ENCODE results near the gene STYX. TPM values are rescaled to one million over a fixed set of nuclear protein-coding genes. Genes with fewer than 3 reads are reported as not detected.

STYX gene
- total RNA-seq: 10 to 100 TPM; 13.3 to 14.1 TPM

- intact Hi-C loops (cut with micrococcal nuclease): loop anchor here (1.0 to 5.0 kb wide), 6 partner anchors 12 to 883 kb away; partner anchors contain the start of genes ERO1A, GNPNAT1, GPR137C and PSMC6
- DNase-seq: peak; percentile 98
- peaks cover 35% of the 10 kb centered on the region for H3K36me3 Mint-ChIP-seq (ENCODE audit: low read depth)
- CTCF ChIA-PET: interaction anchor here (1.8 kb wide), 1 partner anchor 12 kb away, joined by 10 read pairs; no protein-coding TSS in a partner anchor
- H3K4me1 Mint-ChIP-seq (ENCODE audit: low read depth): peaks cover 38% of the 10 kb centered on the region
- no peaks in the 10 kb centered on the region for H3K9me3 Mint-ChIP-seq
- peak within 1 kb of the TSS; percentile 84 for H3K4me3 Mint-ChIP-seq
- H3K27me3 Mint-ChIP-seq (ENCODE audit: low read depth): no peaks in the 10 kb centered on the region
- H3K27ac Mint-ChIP-seq: peak within 1 kb of the TSS; percentile 86
These were observed at the start of gene STYX for GRCh38 chr14:52729925-52730708. Gene STYX (plus strand): TSS chr14:52730166. CDS start chr14:52730475, 309 bp downstream.

GRCh38 chr14:52683985-52684520 lies 45.9 kb upstream of the STYX start:
- intact Hi-C loops (cut with micrococcal nuclease): no loop called here
- Mint-ChIP-seq H3K27ac (peak overlapping the region; percentile 63), H3K36me3 (ENCODE audit: low read depth) (peaks cover 4% of the 10 kb centered on the region), H3K4me3 (no peak overlapping the region), H3K9me3 (no peaks in the 10 kb centered on the region), H3K4me1 (ENCODE audit: low read depth) (peaks cover 48% of the 10 kb centered on the region), H3K27me3 (ENCODE audit: low read depth) (no peaks in the 10 kb centered on the region)
- no peak for DNase-seq
- CTCF ChIA-PET: interaction anchor here (0.6 to 0.7 kb wide), 2 partner anchors 8 to 25 kb away, joined by 3 read pairs; no protein-coding TSS in a partner anchor

GRCh38 chr14:52686176-52686575 lies 43.8 kb upstream of the STYX start:
- intact Hi-C loops (cut with micrococcal nuclease): no loop called here
- no peak for DNase-seq
- Mint-ChIP-seq H3K9me3 (no peaks in the 10 kb centered on the region), H3K36me3 (ENCODE audit: low read depth) (peaks cover 3% of the 10 kb centered on the region), H3K27me3 (ENCODE audit: low read depth) (no peaks in the 10 kb centered on the region), H3K4me3 (no peak overlapping the region), H3K4me1 (ENCODE audit: low read depth) (peaks cover 62% of the 10 kb centered on the region), H3K27ac (no peak overlapping the region)
- CTCF ChIA-PET: no interaction called here

GRCh38 chr14:52690983-52691760 lies 38.8 kb upstream of the STYX start:
- no peak overlapping the region for H3K4me3 Mint-ChIP-seq
- H3K9me3 Mint-ChIP-seq: no peaks in the 10 kb centered on the region
- DNase-seq: no peak
- H3K36me3 Mint-ChIP-seq (ENCODE audit: low read depth): peaks cover 17% of the 10 kb centered on the region
- intact Hi-C loops (cut with micrococcal nuclease): loop anchor here (10.0 kb wide), 1 partner anchor 696 kb away; no protein-coding TSS in a partner anchor
- peaks cover 69% of the 10 kb centered on the region for H3K4me1 Mint-ChIP-seq (ENCODE audit: low read depth)
- H3K27me3 Mint-ChIP-seq (ENCODE audit: low read depth): no peaks in the 10 kb centered on the region
- CTCF ChIA-PET: interaction anchor here (0.7 to 1.6 kb wide), 3 partner anchors 24 to 155 kb away, joined by 3 to 4 read pairs (median 3); no protein-coding TSS in a partner anchor
- no peak overlapping the region for H3K27ac Mint-ChIP-seq

GRCh38 chr14:52692248-52692962 lies 37.6 kb upstream of the STYX start:
- CTCF ChIA-PET: interaction anchor here (1.0 to 1.6 kb wide), 2 partner anchors 8 to 156 kb away, joined by 3 read pairs; no protein-coding TSS in a partner anchor
- Mint-ChIP-seq H3K27me3 (ENCODE audit: low read depth) (no peaks in the 10 kb centered on the region), H3K27ac (peak overlapping the region; percentile 67), H3K4me1 (ENCODE audit: low read depth) (peaks cover 57% of the 10 kb centered on the region), H3K9me3 (no peaks in the 10 kb centered on the region), H3K4me3 (peak overlapping the region; percentile 51), H3K36me3 (ENCODE audit: low read depth) (peaks cover 17% of the 10 kb centered on the region)
- intact Hi-C loops (cut with micrococcal nuclease): loop anchor here (10.0 kb wide), 1 partner anchor 698 kb away; no protein-coding TSS in a partner anchor
- no peak for DNase-seq

GRCh38 chr14:52693036-52693435 lies 36.9 kb upstream of the STYX start:
- no peaks in the 10 kb centered on the region for H3K9me3 Mint-ChIP-seq
- DNase-seq: no peak
- intact Hi-C loops (cut with micrococcal nuclease): loop anchor here (10.0 kb wide), 1 partner anchor 698 kb away; no protein-coding TSS in a partner anchor
- peaks cover 51% of the 10 kb centered on the region for H3K4me1 Mint-ChIP-seq (ENCODE audit: low read depth)
- no peaks in the 10 kb centered on the region for H3K27me3 Mint-ChIP-seq (ENCODE audit: low read depth)
- CTCF ChIA-PET: interaction anchor here (0.7 to 1.0 kb wide), 2 partner anchors 9 to 14 kb away, joined by 3 read pairs; no protein-coding TSS in a partner anchor
- peaks cover 17% of the 10 kb centered on the region for H3K36me3 Mint-ChIP-seq (ENCODE audit: low read depth)
- H3K27ac Mint-ChIP-seq: no peak overlapping the region
- peak overlapping the region; percentile 60 for H3K4me3 Mint-ChIP-seq

GRCh38 chr14:52693532-52693931 lies 36.4 kb upstream of the STYX start:
- peaks cover 17% of the 10 kb centered on the region for H3K36me3 Mint-ChIP-seq (ENCODE audit: low read depth)
- CTCF ChIA-PET: interaction anchor here (0.7 kb wide), 1 partner anchor 15 kb away, joined by 3 read pairs; no protein-coding TSS in a partner anchor
- intact Hi-C loops (cut with micrococcal nuclease): loop anchor here (10.0 kb wide), 1 partner anchor 699 kb away; no protein-coding TSS in a partner anchor
- H3K9me3 Mint-ChIP-seq: no peaks in the 10 kb centered on the region
- no peak overlapping the region for H3K27ac Mint-ChIP-seq
- peaks cover 46% of the 10 kb centered on the region for H3K4me1 Mint-ChIP-seq (ENCODE audit: low read depth)
- peak overlapping the region; percentile 60 for H3K4me3 Mint-ChIP-seq
- DNase-seq: no peak
- no peaks in the 10 kb centered on the region for H3K27me3 Mint-ChIP-seq (ENCODE audit: low read depth)

- Mint-ChIP-seq H3K9me3 (no peaks in the 10 kb centered on the region), H3K4me3 (peak overlapping the region; percentile 99), H3K27me3 (ENCODE audit: low read depth) (no peaks in the 10 kb centered on the region), H3K4me1 (ENCODE audit: low read depth) (peaks cover 37% of the 10 kb centered on the region), H3K36me3 (ENCODE audit: low read depth) (peaks cover 17% of the 10 kb centered on the region), H3K27ac (peak overlapping the region; percentile 99)
- intact Hi-C loops (cut with micrococcal nuclease): loop anchor here (1.0 to 10.0 kb wide), 6 partner anchors 12 to 700 kb away; partner anchors contain the start of genes GNPNAT1, GPR137C, PSMC6 and STYX
- DNase-seq: peak; percentile 77
- CTCF ChIA-PET: no interaction called here
These were observed 35.0 kb upstream of the STYX start for GRCh38 chr14:52694761-52695480.

- DNase-seq: peak; percentile 72
- Mint-ChIP-seq H3K36me3 (ENCODE audit: low read depth) (peaks cover 15% of the 10 kb centered on the region), H3K27me3 (ENCODE audit: low read depth) (no peaks in the 10 kb centered on the region), H3K4me1 (ENCODE audit: low read depth) (peaks cover 33% of the 10 kb centered on the region), H3K9me3 (no peaks in the 10 kb centered on the region), H3K27ac (peak within 1 kb of the TSS; percentile 99), H3K4me3 (peak within 1 kb of the TSS; percentile 99)
- intact Hi-C loops (cut with micrococcal nuclease): loop anchor here (1.0 to 10.0 kb wide), 2 partner anchors 35 to 701 kb away; partner anchors contain the start of gene STYX
- CTCF ChIA-PET: no interaction called here
These were observed 34.4 kb upstream of the STYX start, which contains the start of gene ERO1A for GRCh38 chr14:52695481-52696091. Gene ERO1A (minus strand): TSS chr14:52695558. CDS start chr14:52695481, 77 bp downstream.

GRCh38 chr14:52700701-52701172 lies 29.2 kb upstream of the STYX start:
- H3K27me3 Mint-ChIP-seq (ENCODE audit: low read depth): no peaks in the 10 kb centered on the region
- intact Hi-C loops (cut with micrococcal nuclease): no loop called here
- peaks cover 7% of the 10 kb centered on the region for H3K4me1 Mint-ChIP-seq (ENCODE audit: low read depth)
- H3K9me3 Mint-ChIP-seq: no peaks in the 10 kb centered on the region
- no peak for DNase-seq
- CTCF ChIA-PET: no interaction called here
- H3K4me3 Mint-ChIP-seq: no peak overlapping the region
- no peaks in the 10 kb centered on the region for H3K36me3 Mint-ChIP-seq (ENCODE audit: low read depth)
- no peak overlapping the region for H3K27ac Mint-ChIP-seq

Measured in activated naive CD4-positive, alpha-beta T cell treated with anti-CD3 and anti-CD28 coated beads for 36 hours (primary cell).